ENCODE measurements around the gene GUCY1A2. TPM values are rescaled to one million over a fixed set of nuclear protein-coding genes. Genes with fewer than 3 reads are reported as not detected.
"Not testable (repeated sequence)": the region's sequence is repeated elsewhere in the genome, so short reads cannot be mapped to it uniquely, and the experiment has no call there.

Gene GUCY1A2
- total RNA-seq, 1 experiment from 2014 or later: 0.55 TPM

GRCh38 chr11:106785913-106786650 is 232.2 kb downstream of the GUCY1A2 start:
- TF ChIP-seq CTCF (conservative IDR thresholded peaks at IDR 0.05): no peak
- Histone ChIP-seq H3K79me2 (ENCODE audit: insufficient read depth, low read length) (no peaks in the 10 kb centered on the region), H3K27ac (ENCODE audit: insufficient read length, low read depth, low read length) (no peak overlapping the region), H3K79me1 (ENCODE audit: insufficient read depth, low read depth, low read length, poor library complexity, severe bottlenecking) (no peaks in the 10 kb centered on the region), H3K9me3 (ENCODE audit: control insufficient read depth, low read depth, low read length) (no peaks in the 10 kb centered on the region), H2BK20ac (ENCODE audit: low read depth, low read length, poor library complexity, severe bottlenecking) (no peak overlapping the region), H3T11ph (ENCODE audit: low read length) (no peak overlapping the region), H4K20me1 (ENCODE audit: control insufficient read depth, insufficient read depth, insufficient read length) (no peaks in the 10 kb centered on the region), H3K23ac (ENCODE audit: insufficient read length, low read depth, low read length) (no peak overlapping the region), H4K8ac (replicated peaks; ENCODE audit: insufficient read length, low read depth, low read length) (no peak overlapping the region), H3K4me2 (ENCODE audit: insufficient read depth, insufficient read length, low read length) (no peak overlapping the region), H3K9ac (ENCODE audit: extremely low read depth, insufficient read length, low read length) (no peak overlapping the region), H3K4ac (ENCODE audit: low read depth, low read length) (no peak overlapping the region), H2AK5ac (ENCODE audit: insufficient read length, low read length) (no peak overlapping the region), H2BK5ac (ENCODE audit: insufficient read length, low read length) (no peak overlapping the region), H3K56ac (ENCODE audit: insufficient read length, low read depth, low read length) (no peak overlapping the region), H3K14ac (ENCODE audit: insufficient read depth, low read length) (no peak overlapping the region), H2AFZ (ENCODE audit: low read length) (no peak overlapping the region), H3K4me1 (ENCODE audit: insufficient read depth, low read length) (no peaks in the 10 kb centered on the region), H4K5ac (ENCODE audit: insufficient read length, low read depth, low read length) (no peak overlapping the region), H4K91ac (ENCODE audit: insufficient read length, low read depth, low read length) (no peak overlapping the region), H3K27me3 (ENCODE audit: insufficient read depth, low read length) (no peaks in the 10 kb centered on the region), H3K23me2 (ENCODE audit: insufficient read length, low read depth, low read length, poor library complexity, severe bottlenecking) (no peaks in the 10 kb centered on the region), H2BK120ac (ENCODE audit: low read depth, low read length, poor library complexity, severe bottlenecking) (no peak overlapping the region), H2BK15ac (ENCODE audit: low read depth, low read length) (no peak overlapping the region), H3K18ac (ENCODE audit: insufficient read length, low read depth, low read length) (no peak overlapping the region), H2BK12ac (ENCODE audit: insufficient read length, low read depth, low read length) (no peak overlapping the region)
- Mint-ChIP-seq H3K27ac (no peak overlapping the region), H3K9me3 (peaks cover 8 to 14% of the 10 kb centered on the region in 2 experiments; a peak in 4 of 5 replicates), H3K27me3 (ENCODE audit: low read depth) (no peaks in the 10 kb centered on the region), H3K4me3 (no peak overlapping the region), H3K36me3 (ENCODE audit: insufficient read depth in 1 of 3, low read depth in 3 of 3) (peaks cover 3 to 11% (median 5%) of the 10 kb centered on the region in 3 experiments; a peak in 5 of 7 replicates), H3K4me1 (peaks cover 0 to 3% of the 10 kb centered on the region in 2 experiments; a peak in 3 of 4 replicates)
- WGBS (ENCODE audit: extremely low coverage, insufficient read length, low lambda C conversion rate): no CpG with 5 or more reads among the region's 3 CpGs
- DNase-seq: no peak

- not testable (repeated sequence) for H3K27ac ChIP-seq (ENCODE audit: insufficient read length, low read depth, low read length); H3K36me3 Mint-ChIP-seq (ENCODE audit: insufficient read depth in 1 of 3, low read depth in 3 of 3); H3K9me3 ChIP-seq (ENCODE audit: control insufficient read depth, low read depth, low read length); H3K23me2 ChIP-seq (ENCODE audit: insufficient read length, low read depth, low read length, poor library complexity, severe bottlenecking); H4K8ac ChIP-seq (replicated peaks; ENCODE audit: insufficient read length, low read depth, low read length); H3K4me1 ChIP-seq (ENCODE audit: insufficient read depth, low read length); H3K4me2 ChIP-seq (ENCODE audit: insufficient read depth, insufficient read length, low read length); H2BK12ac ChIP-seq (ENCODE audit: insufficient read length, low read depth, low read length); H3K4me3 Mint-ChIP-seq; H3K9me3 Mint-ChIP-seq; H3K79me1 ChIP-seq (ENCODE audit: insufficient read depth, low read depth, low read length, poor library complexity, severe bottlenecking); H2AK5ac ChIP-seq (ENCODE audit: insufficient read length, low read length); H3K18ac ChIP-seq (ENCODE audit: insufficient read length, low read depth, low read length); H2BK15ac ChIP-seq (ENCODE audit: low read depth, low read length); H2BK20ac ChIP-seq (ENCODE audit: low read depth, low read length, poor library complexity, severe bottlenecking); H3K23ac ChIP-seq (ENCODE audit: insufficient read length, low read depth, low read length); H3K27ac Mint-ChIP-seq; H3K27me3 ChIP-seq (ENCODE audit: insufficient read depth, low read length); H4K20me1 ChIP-seq (ENCODE audit: control insufficient read depth, insufficient read depth, insufficient read length); H3K9ac ChIP-seq (ENCODE audit: extremely low read depth, insufficient read length, low read length); H3T11ph ChIP-seq (ENCODE audit: low read length); H3K4me1 Mint-ChIP-seq; H3K4ac ChIP-seq (ENCODE audit: low read depth, low read length); H3K56ac ChIP-seq (ENCODE audit: insufficient read length, low read depth, low read length); H2AFZ ChIP-seq (ENCODE audit: low read length); H4K5ac ChIP-seq (ENCODE audit: insufficient read length, low read depth, low read length); DNase-seq; H3K79me2 ChIP-seq (ENCODE audit: insufficient read depth, low read length); H3K14ac ChIP-seq (ENCODE audit: insufficient read depth, low read length); H2BK120ac ChIP-seq (ENCODE audit: low read depth, low read length, poor library complexity, severe bottlenecking); H2BK5ac ChIP-seq (ENCODE audit: insufficient read length, low read length); H4K91ac ChIP-seq (ENCODE audit: insufficient read length, low read depth, low read length); H3K27me3 Mint-ChIP-seq (ENCODE audit: low read depth)
- no CpG with 5 or more reads among the region's 8 CpGs for WGBS (ENCODE audit: extremely low coverage, insufficient read length, low lambda C conversion rate)
Measured at GRCh38 chr11:106777302-106777701, 241.0 kb downstream of the GUCY1A2 start.

Data from H9 (cell line).